Astrocyte (in vitro differentiated cells and primary cell): ENCODE measurements around the gene MRPL16.

Source experiments
- EZH2 ChIP-seq: IDR thresholded peaks from 2 replicates; pipeline ENCODE4 v1.6.1; 2012; ENCODE audit warnings: mild to moderate bottlenecking, low read length, inconsistent platforms; ENCODE audit not compliant: insufficient read depth
- TF ChIP-seq, protein P1 (sequence below): IDR thresholded peaks from 2 replicates; pipeline ENCODE4 v1.5.1; 2011; ENCODE audit warnings: low read depth, mild to moderate bottlenecking, inconsistent platforms, low read length, moderate library complexity; ENCODE audit not compliant: insufficient read depth

DNA sequence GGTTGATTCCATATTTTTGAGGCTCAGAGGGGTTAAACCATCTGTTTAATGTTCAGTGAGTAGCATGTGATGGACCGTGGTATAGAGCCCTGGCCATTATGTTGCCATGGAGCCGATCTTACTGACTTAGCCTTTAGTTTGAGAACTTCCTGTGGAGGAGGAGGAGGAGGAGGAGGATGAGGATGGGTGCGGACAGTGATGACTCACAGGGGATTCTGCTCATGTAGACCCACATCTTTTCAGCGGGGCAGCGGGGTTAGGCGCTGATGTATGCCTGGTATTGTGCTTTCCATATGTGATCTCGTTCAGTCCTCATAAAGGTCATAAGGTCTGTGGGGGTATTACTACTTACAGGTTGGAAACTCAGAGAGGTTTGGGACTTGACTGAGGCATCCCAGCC is 41.5 kb downstream of the MRPL16 start:
- TF ChIP-seq, protein P1, sequence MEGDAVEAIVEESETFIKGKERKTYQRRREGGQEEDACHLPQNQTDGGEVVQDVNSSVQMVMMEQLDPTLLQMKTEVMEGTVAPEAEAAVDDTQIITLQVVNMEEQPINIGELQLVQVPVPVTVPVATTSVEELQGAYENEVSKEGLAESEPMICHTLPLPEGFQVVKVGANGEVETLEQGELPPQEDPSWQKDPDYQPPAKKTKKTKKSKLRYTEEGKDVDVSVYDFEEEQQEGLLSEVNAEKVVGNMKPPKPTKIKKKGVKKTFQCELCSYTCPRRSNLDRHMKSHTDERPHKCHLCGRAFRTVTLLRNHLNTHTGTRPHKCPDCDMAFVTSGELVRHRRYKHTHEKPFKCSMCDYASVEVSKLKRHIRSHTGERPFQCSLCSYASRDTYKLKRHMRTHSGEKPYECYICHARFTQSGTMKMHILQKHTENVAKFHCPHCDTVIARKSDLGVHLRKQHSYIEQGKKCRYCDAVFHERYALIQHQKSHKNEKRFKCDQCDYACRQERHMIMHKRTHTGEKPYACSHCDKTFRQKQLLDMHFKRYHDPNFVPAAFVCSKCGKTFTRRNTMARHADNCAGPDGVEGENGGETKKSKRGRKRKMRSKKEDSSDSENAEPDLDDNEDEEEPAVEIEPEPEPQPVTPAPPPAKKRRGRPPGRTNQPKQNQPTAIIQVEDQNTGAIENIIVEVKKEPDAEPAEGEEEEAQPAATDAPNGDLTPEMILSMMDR = no peak
- TF ChIP-seq EZH2 = no peak
